Astrocyte of the cerebellum (primary cell): ENCODE results near the gene MMS19.

ENCODE experiments used
- DNase-seq: peaks from one replicate; pipeline ENCODE4 v3.0.0-alpha.2; 2011; ENCODE audit warnings: low read depth
- H3K4me3 ChIP-seq: 2 replicates; pipeline ENCODE4 v1.5.1; 2011; ENCODE audit warnings: mild to moderate bottlenecking, low read depth, low read length, moderate library complexity
- CTCF ChIP-seq: IDR thresholded peaks from 2 replicates; pipeline ENCODE4 v1.5.1; 2012; ENCODE audit warnings: low read length, low read depth, moderate library complexity, mild to moderate bottlenecking; ENCODE audit errors: missing control alignments
- in situ Hi-C: cut with HindIII; loops from 2 replicates; pipeline ENCODE4 v1.10.0; 2017; ENCODE audit warnings: low sequenced_read_pairs

MMS19 gene

GRCh38 chr10:97498076-97498840 lies at the start of gene MMS19:
Gene MMS19 (minus strand): TSS chr10:97498422. CDS start chr10:97498384, 38 bp downstream.
- TF ChIP-seq CTCF = no peak
- in situ Hi-C loops = no loop called here
- H3K4me3 ChIP-seq = peak within 1 kb of the TSS; percentile 81
- peak; percentile 95 for DNase-seq

- TF ChIP-seq CTCF = no peak
- in situ Hi-C loops = no loop called here
- no peak overlapping the region for H3K4me3 ChIP-seq
- no peak for DNase-seq
Measured at GRCh38 chr10:97547962-97548361, 49.7 kb upstream of the MMS19 start.

GRCh38 chr10:97547271-97547600 lies 49.0 kb upstream of the MMS19 start:
- no peak for TF ChIP-seq CTCF
- no peak overlapping the region for H3K4me3 ChIP-seq
- in situ Hi-C loops = no loop called here
- DNase-seq = no peak

- TF ChIP-seq CTCF = no peak
- H3K4me3 ChIP-seq = no peak overlapping the region
- in situ Hi-C loops = no loop called here
- no peak for DNase-seq
Measured at GRCh38 chr10:97546456-97547270, 48.4 kb upstream of the MMS19 start.

GRCh38 chr10:97543025-97543546 lies 44.9 kb upstream of the MMS19 start:
- no peak overlapping the region for H3K4me3 ChIP-seq
- peak; percentile 88 for DNase-seq
- in situ Hi-C loops = no loop called here
- no peak for TF ChIP-seq CTCF

- peak; percentile 89 for DNase-seq
- no peak for TF ChIP-seq CTCF
- no peak overlapping the region for H3K4me3 ChIP-seq
- in situ Hi-C loops = no loop called here
Measured at GRCh38 chr10:97542169-97543024, 44.2 kb upstream of the MMS19 start.
